C4-2B (cell line): ENCODE data around the gene CLEC19A.

Source experiments
- H3K27ac ChIP-seq: fragments of 450-650 bp; 2 replicates; pipeline ENCODE4 v1.5.1; 2017
- CTCF ChIP-seq: fragments of 450-650 bp; conservative IDR thresholded peaks from 2 replicates; pipeline ENCODE4 v1.5.1; 2017; ENCODE audit warnings: mild to moderate bottlenecking
- ZFX ChIP-seq: fragments of 450-650 bp; IDR thresholded peaks from 2 replicates; pipeline ENCODE4 v1.6.1; 2017

CLEC19A gene

GRCh38 chr16:19295393-19295792 is 9.9 kb downstream of the CLEC19A start:
- no peak for TF ChIP-seq CTCF
- TF ChIP-seq ZFX = no peak
- no peak overlapping the region for H3K27ac ChIP-seq

- TF ChIP-seq CTCF (no peak), ZFX (no peak)
Observed at GRCh38 chr16:19297454-19297853, 11.9 kb downstream of the CLEC19A start.

GRCh38 chr16:19299565-19299964 is 14.0 kb downstream of the CLEC19A start:
- H3K27ac ChIP-seq = no peak overlapping the region
- TF ChIP-seq CTCF = no peak
- TF ChIP-seq ZFX = no peak

More at GRCh38 chr16:19297454-19297853, 11.9 kb downstream of the CLEC19A start:
- no peak overlapping the region for H3K27ac ChIP-seq

- H3K27ac ChIP-seq = no peak overlapping the region
- TF ChIP-seq ZFX (no peak), CTCF (no peak)
Observed at GRCh38 chr16:19301931-19302330, 16.4 kb downstream of the CLEC19A start.

- H3K27ac ChIP-seq = no peak overlapping the region
- TF ChIP-seq CTCF = no peak
- no peak for TF ChIP-seq ZFX
Observed at GRCh38 chr16:19304750-19305149, 19.2 kb downstream of the CLEC19A start.

- TF ChIP-seq CTCF = no peak
- TF ChIP-seq ZFX = no peak
Observed at GRCh38 chr16:19305443-19305842, 19.9 kb downstream of the CLEC19A start.

GRCh38 chr16:19307587-19308241 is 22.2 kb downstream of the CLEC19A start:
- no peak for TF ChIP-seq ZFX
- TF ChIP-seq CTCF = no peak
- no peak overlapping the region for H3K27ac ChIP-seq

More at GRCh38 chr16:19305443-19305842, 19.9 kb downstream of the CLEC19A start:
- H3K27ac ChIP-seq = no peak overlapping the region
